Measurements from ENCODE around the gene RBMX.
"Not testable (repeated sequence)": the region's sequence is repeated elsewhere in the genome, so short reads cannot be mapped to it uniquely, and the experiment has no call there.

RBMX gene

DNA sequence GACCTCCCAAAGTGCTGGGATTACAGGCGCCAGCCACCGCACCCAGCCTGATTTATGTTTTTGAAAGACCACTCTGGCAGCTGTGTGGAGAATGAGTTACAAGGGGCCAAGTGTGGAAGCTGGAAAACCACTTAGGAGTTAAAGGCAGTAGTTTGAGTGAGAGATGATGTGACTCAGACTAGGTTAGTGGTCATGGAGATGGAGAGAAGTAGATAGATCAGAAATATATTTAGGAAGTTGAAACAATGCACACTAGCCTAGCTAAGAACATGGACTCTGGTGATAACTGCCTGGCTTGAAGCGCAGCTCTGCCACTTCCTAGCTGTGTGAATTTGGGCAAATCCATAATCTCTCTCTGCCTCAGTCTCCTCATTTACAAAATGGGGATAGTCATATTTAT is 11.9 kb upstream of the RBMX start:
- H3K4me3 ChIP-seq (ENCODE audit: low read length): no peak overlapping the region
- no peak for DNase-seq (ENCODE audit: low read depth)
- TF ChIP-seq, protein P1, sequence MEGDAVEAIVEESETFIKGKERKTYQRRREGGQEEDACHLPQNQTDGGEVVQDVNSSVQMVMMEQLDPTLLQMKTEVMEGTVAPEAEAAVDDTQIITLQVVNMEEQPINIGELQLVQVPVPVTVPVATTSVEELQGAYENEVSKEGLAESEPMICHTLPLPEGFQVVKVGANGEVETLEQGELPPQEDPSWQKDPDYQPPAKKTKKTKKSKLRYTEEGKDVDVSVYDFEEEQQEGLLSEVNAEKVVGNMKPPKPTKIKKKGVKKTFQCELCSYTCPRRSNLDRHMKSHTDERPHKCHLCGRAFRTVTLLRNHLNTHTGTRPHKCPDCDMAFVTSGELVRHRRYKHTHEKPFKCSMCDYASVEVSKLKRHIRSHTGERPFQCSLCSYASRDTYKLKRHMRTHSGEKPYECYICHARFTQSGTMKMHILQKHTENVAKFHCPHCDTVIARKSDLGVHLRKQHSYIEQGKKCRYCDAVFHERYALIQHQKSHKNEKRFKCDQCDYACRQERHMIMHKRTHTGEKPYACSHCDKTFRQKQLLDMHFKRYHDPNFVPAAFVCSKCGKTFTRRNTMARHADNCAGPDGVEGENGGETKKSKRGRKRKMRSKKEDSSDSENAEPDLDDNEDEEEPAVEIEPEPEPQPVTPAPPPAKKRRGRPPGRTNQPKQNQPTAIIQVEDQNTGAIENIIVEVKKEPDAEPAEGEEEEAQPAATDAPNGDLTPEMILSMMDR (IDR thresholded peaks at IDR 0.05; ENCODE audit: insufficient read depth, low read depth, low read length, missing control alignments): no peak

DNA sequence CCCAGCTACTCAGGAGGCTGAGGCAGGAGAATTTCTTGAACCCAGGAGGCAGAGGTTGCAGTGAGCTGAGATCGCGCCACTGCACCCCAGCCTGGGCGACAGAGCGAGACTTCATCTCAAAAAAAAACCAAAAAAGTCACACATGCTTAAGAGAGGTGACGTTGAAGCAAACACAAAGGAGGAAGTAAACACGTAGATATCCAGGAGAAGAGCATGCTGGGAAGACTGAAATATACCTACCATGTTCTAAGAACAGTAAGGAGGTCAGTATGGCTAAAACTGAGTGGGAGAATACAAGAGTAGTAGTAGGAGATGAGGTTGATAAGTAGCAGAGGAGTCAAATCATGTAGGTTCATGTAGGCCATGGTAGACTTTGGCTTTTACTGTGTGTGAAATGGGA is 10.1 kb upstream of the RBMX start:
- not testable (repeated sequence) for H3K4me3 ChIP-seq (ENCODE audit: low read length); DNase-seq (ENCODE audit: low read depth)

- TF ChIP-seq, protein P1 (IDR thresholded peaks at IDR 0.05; ENCODE audit: insufficient read depth, low read depth, low read length, missing control alignments): no peak
- H3K4me3 ChIP-seq (ENCODE audit: low read length): no peak overlapping the region
- DNase-seq (ENCODE audit: low read depth): no peak
These were observed 8.7 kb upstream of the RBMX start for GRCh38 chrX:136889269-136889668.

- peak; percentile 14 for DNase-seq (ENCODE audit: low read depth)
These were observed 498 bp downstream of the RBMX start for GRCh38 chrX:136880003-136880451.

GRCh38 chrX:136879001-136879687 is 1.4 kb downstream of the RBMX start:
- no peak for DNase-seq (ENCODE audit: low read depth)
- peak overlapping the region; percentile 73 for H3K4me3 ChIP-seq (ENCODE audit: low read length)
- TF ChIP-seq, protein P1 (IDR thresholded peaks at IDR 0.05; ENCODE audit: insufficient read depth, low read depth, low read length, missing control alignments): no peak

More at GRCh38 chrX:136880003-136880451, 498 bp downstream of the RBMX start:
- TF ChIP-seq, protein P1 (IDR thresholded peaks at IDR 0.05; ENCODE audit: insufficient read depth, low read depth, low read length, missing control alignments): no peak
- H3K4me3 ChIP-seq (ENCODE audit: low read length): peak overlapping the region; percentile 73

GRCh38 chrX:136878423-136878822 is 2.1 kb downstream of the RBMX start:
- TF ChIP-seq, protein P1 (IDR thresholded peaks at IDR 0.05; ENCODE audit: insufficient read depth, low read depth, low read length, missing control alignments): no peak
- peak overlapping the region; percentile 73 for H3K4me3 ChIP-seq (ENCODE audit: low read length)
- no peak for DNase-seq (ENCODE audit: low read depth)

- DNase-seq (ENCODE audit: low read depth); H3K4me3 ChIP-seq (ENCODE audit: low read length): not testable (repeated sequence)
These were observed 6.4 kb downstream of the RBMX start for GRCh38 chrX:136874114-136874513.

- not testable (repeated sequence) for DNase-seq (ENCODE audit: low read depth); H3K4me3 ChIP-seq (ENCODE audit: low read length)
These were observed 7.3 kb downstream of the RBMX start for GRCh38 chrX:136873210-136873609.

Data from epithelial cell of esophagus (primary cell).